Loucy (cell line): Measurements from ENCODE around the gene NF1.

Source experiments
- CTCF ChIP-seq: fragments of 200-600 bp; sonication (generic); conservative IDR thresholded peaks from 2 replicates; pipeline ENCODE4 v1.5.1; 2014; ENCODE audit warnings: mild to moderate bottlenecking, antibody characterized with exemption, low read length
- EZH2phosphoT487 ChIP-seq: fragments of 200-600 bp; IDR thresholded peaks from 2 replicates; pipeline ENCODE4 v1.6.1; 2018; ENCODE audit warnings: antibody characterized with exemption, mild to moderate bottlenecking, moderate library complexity, borderline replicate concordance

- TF ChIP-seq CTCF (peak; percentile 20; the same call in 1 of the 2 replicates), EZH2phosphoT487 (no peak)
Observed at GRCh38 chr17:31378638-31379037, 283.9 kb downstream of the NF1 start.
